Heart left ventricle (tissue), 16 donors: ENCODE results near the gene GSAP. TPM values are rescaled to one million over a fixed set of nuclear protein-coding genes. Genes with fewer than 3 reads are reported as not detected.
A peak's percentile ranks its signal among the peaks of the same experiment; 100 is the strongest.

Source experiments
- ATAC-seq, 4 donors: fragments of 200-7000 bp; cut with Tn5 transposase; one replicate each; pipeline ENCODE4 v1.9.1; 2020 to 2022; ENCODE audit warnings: moderate library complexity in 4 of 4, mild to moderate bottlenecking in 3 of 4, moderate number of reproducible peaks in 1 of 4
- DNase-seq, 5 donors: peaks; one replicate each; pipeline ENCODE4 v3.0.0-alpha.2; 2020
- H3K27ac ChIP-seq, 12 donors: fragments of 200-600 bp; sonication (generic) in 4 of 12; one replicate each; pipeline versions ENCODE4 v1.5.0 to v1.8.0; 2016 to 2022; ENCODE audit warnings: mild to moderate bottlenecking in 2 of 12
- H3K27me3 ChIP-seq, 9 donors: fragments of 200-600 bp; sonication (generic) in 2 of 9; one replicate each; pipeline versions ENCODE4 v1.5.1 to v1.8.0; 2016 to 2022; ENCODE audit warnings: mild to moderate bottlenecking in 3 of 9
- H3K36me3 ChIP-seq, 9 donors: fragments of 200-600 bp; sonication (generic) in 2 of 9; one replicate each; pipeline versions ENCODE4 v1.5.0 to v1.8.0; 2018 to 2022; ENCODE audit warnings: mild to moderate bottlenecking in 2 of 9
- H3K4me1 ChIP-seq, 12 donors: fragments of 200-600 bp; sonication (generic) in 4 of 12; one replicate each; pipeline versions ENCODE4 v1.5.0 to v1.8.0; 2016 to 2022; ENCODE audit warnings: mild to moderate bottlenecking in 3 of 12
- H3K4me3 ChIP-seq, 12 donors: fragments of 200-600 bp; sonication (generic) in 4 of 12; one replicate each; pipeline versions ENCODE4 v1.5.0 to v1.8.0; 2017 to 2022; ENCODE audit warnings: mild to moderate bottlenecking in 9 of 12, moderate library complexity in 4 of 12
- H3K9me3 ChIP-seq, 12 donors: fragments of 200-600 bp; sonication (generic) in 4 of 12; one replicate each; pipeline versions ENCODE4 v1.5.0 to v1.8.0; 2016 to 2022; ENCODE audit warnings: mild to moderate bottlenecking in 1 of 12
- POLR2A ChIP-seq, 2 donors: fragments of 450-650 bp; IDR thresholded peaks; one replicate each; pipeline ENCODE4 v1.6.1; 2017; ENCODE audit warnings: antibody characterized with exemption in 2 of 2, mild to moderate bottlenecking in 2 of 2, moderate library complexity in 2 of 2
- WGBS, 4 donors: extraction: QIAGEN DNeasy Blood & Tissue Kit in 2 of 4; methylation state at CpG; one replicate each; pipeline versions ENCODE4 v1.1.5 to v1.1.7; 2013 to 2018; 5-methylcytosine and 5-hydroxymethylcytosine counted together
- intact Hi-C, 10 donors: fragments of 100-400 bp; cut with DNase I; formaldehyde crosslinking; loops; one replicate each; pipeline versions ENCODE4 v1.11.1 to v1.14.2; 2022
- polyA plus RNA-seq, 2 donors: library from polyadenylated mRNA; stranded (reverse); fragments of 200-250 nt; gene quantifications; one replicate each; pipeline ENCODE4 v1.2.3, GENCODE V29; 2013
- total RNA-seq, 9 donors: library from RNA; depleted of rRNA in 2 of 9; stranded (reverse); fragments of >200 nt in 2 of 9; fragmentation: NEBNext Ultra II Directional in 3 of 9; extraction: Animal tissue kit (Norgen Biotek cat#: 25700) in 3 of 9; gene quantifications; one replicate each; pipeline versions ENCODE4 v1.1.0 to v1.2.4, GENCODE V29; 2016 to 2023
- TF ChIP-seq, protein P1 (sequence below), 12 donors: fragments of 200-600 bp; sonication (generic) in 4 of 12; IDR thresholded peaks; one replicate each; pipeline versions ENCODE4 v1.5.0 to v1.8.0; 2018 to 2022; ENCODE audit warnings: antibody characterized with exemption in 12 of 12, mild to moderate bottlenecking in 5 of 12
- donor health status: ischemic (EF 13 %, LVEDD 7.1; RV severe dilation, severe dysfunction).
- donor health status: healthy with polysubstance abuse.
- donor health status: DM: no; HTN: yes; CAD: no.
- donor health status: DM: no; HTN: no; CAD: no.
- donor health status: ischemic (EF 25% LVEDD 6.9; RV normal size, moderate dysfunction).
- donor health status: ischemic (EF 25% LVEDD 5.7; RV mildly dilated, moderate dysfunction).
- donor health status: healthy.
- donor health status: DM: yes; HTN: yes; CAD: no.
- donor health status: ischemic (EF 35%, LVEDD 5.7; RV mildly dilated, moderate dysfunction).
- donor health status: nonischemic (EF 11% LVEDD 7.7; RV severe dilation, severe dysfunction).
- donor health status: DM: yes; HTN: yes; CAD: no.
- donor health status: PGD.
- donor health status: ischemic (EF 29% LVEDD 5.4; RV normal size, mild dysfunction).
- donor health status: nonischemic (EF 23%, LVEDD 6.1; RV moderate dilation, normal function).

The GSAP gene
- total and polyA plus RNA-seq, 11 donors, result 1.7 to 24.9 (median 6.5) TPM

DNA sequence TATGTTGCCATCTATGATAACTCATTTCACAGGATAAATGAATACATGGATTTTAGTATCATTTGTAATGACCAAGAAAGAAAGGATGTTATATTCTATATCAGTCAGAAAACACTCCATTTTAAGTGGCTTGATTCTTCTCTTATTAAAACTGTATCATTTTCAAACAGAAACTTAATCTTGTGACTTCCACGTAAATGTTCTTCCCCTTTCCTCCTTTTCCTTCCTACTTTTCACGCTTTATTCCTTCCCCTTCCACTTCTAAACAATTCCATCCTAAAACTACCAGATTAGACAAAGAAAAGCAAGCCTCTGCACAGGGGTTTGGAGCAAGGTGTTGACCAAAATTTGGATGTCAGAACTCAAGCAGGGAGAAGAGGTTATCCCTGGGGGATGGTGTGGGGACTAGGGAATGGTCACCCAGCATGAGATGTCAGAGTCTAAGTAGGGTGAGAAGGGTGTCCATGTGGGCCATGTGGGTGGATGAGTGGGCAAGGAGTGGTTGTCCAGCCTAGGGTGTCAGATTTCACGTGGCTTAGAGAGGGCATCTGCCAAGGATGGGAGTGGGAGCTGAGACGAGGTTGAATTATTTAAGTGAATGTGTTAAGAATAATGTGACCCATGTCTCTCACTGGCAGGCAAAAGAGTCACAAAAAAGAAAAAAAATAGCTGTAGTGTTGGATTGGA lies 5.0 kb upstream of the GSAP start:
- H3K27me3 ChIP-seq, result no peaks in the 10 kb centered on the region
- H3K9me3 ChIP-seq, result no peaks in the 10 kb centered on the region
- H3K36me3 ChIP-seq, result no peaks in the 10 kb centered on the region
- peaks cover 0 to 34% (median 6%) of the 10 kb centered on the region in 12 donors for H3K4me1 ChIP-seq
- intact Hi-C loops, result loop anchor here in 1 of 10 donors (10.0 kb wide), 1 partner anchor 114 kb away; the partner anchor contains the start of gene PTPN12
- no peak overlapping the region for H3K4me3 ChIP-seq
- H3K27ac ChIP-seq, result peak overlapping the region in 4 of 12 donors; percentile 10 to 86 (median 31)
- TF ChIP-seq, protein P1, sequence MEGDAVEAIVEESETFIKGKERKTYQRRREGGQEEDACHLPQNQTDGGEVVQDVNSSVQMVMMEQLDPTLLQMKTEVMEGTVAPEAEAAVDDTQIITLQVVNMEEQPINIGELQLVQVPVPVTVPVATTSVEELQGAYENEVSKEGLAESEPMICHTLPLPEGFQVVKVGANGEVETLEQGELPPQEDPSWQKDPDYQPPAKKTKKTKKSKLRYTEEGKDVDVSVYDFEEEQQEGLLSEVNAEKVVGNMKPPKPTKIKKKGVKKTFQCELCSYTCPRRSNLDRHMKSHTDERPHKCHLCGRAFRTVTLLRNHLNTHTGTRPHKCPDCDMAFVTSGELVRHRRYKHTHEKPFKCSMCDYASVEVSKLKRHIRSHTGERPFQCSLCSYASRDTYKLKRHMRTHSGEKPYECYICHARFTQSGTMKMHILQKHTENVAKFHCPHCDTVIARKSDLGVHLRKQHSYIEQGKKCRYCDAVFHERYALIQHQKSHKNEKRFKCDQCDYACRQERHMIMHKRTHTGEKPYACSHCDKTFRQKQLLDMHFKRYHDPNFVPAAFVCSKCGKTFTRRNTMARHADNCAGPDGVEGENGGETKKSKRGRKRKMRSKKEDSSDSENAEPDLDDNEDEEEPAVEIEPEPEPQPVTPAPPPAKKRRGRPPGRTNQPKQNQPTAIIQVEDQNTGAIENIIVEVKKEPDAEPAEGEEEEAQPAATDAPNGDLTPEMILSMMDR (IDR thresholded peaks at IDR 0.05), result no peak
- no peak for TF ChIP-seq POLR2A (IDR thresholded peaks at IDR 0.05)
- 70 to 80% (median 76%) methylated on average over 4 of the region's 4 CpGs for WGBS, 4 donors
- ATAC-seq (no peak), DNase-seq (no peak)

DNA sequence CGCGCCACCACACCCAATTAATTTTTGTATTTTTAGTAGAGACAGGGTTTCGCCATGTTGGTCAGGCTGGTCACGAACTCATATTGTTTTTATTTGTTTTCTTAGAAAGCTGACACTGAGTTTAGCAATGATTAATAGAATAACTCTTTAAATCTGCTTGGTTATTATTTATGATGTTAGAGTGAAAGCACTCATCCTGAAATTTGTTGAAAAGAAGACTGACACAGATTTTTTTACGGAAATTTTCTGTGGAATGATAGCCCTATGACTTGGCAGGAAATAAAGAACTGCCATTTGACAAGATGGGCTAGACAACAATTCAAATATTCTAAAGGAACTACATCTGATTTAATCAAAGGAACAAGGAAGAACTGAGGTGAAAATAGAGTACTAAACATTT lies 4.3 kb upstream of the GSAP start:
- Histone ChIP-seq H3K4me3 (no peak overlapping the region), H3K4me1 (peaks cover 0 to 32% (median 6%) of the 10 kb centered on the region in 12 donors), H3K27ac (peak overlapping the region in 4 of 12 donors; percentile 10 to 86 (median 31)), H3K9me3 (no peaks in the 10 kb centered on the region), H3K27me3 (no peaks in the 10 kb centered on the region), H3K36me3 (no peaks in the 10 kb centered on the region)
- 91 to 96% (median 95%) methylated on average over 5 of the region's 5 CpGs for WGBS, 4 donors
- no peak for DNase-seq
- TF ChIP-seq, protein P1 (IDR thresholded peaks at IDR 0.05), result no peak
- TF ChIP-seq POLR2A (IDR thresholded peaks at IDR 0.05), result no peak
- ATAC-seq, result no peak
- intact Hi-C loops, result loop anchor here in 1 of 10 donors (10.0 kb wide), 1 partner anchor 114 kb away; the partner anchor contains the start of gene PTPN12

DNA sequence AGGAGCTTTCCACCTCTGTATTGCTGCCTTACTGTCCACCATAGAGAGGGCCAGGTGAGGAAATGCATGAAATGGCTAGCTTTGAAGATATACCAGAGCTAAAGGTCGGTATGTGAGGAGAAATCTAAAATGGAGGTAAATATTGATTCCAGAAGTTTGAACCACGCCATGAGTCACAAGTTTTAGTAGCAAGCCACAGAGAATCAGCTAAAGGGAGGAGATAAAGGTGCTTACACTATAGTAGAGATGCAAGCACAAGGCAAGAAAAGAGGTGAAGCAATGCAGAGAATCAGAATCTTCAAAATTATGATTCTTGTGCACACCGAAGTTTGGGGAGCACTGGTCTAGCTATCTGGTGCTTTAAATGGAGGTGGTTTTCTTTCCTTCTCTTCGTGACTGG lies 3.0 kb upstream of the GSAP start:
- Histone ChIP-seq H3K27ac (no peak overlapping the region), H3K4me1 (peaks cover 0 to 37% (median 8%) of the 10 kb centered on the region in 12 donors), H3K9me3 (no peaks in the 10 kb centered on the region), H3K4me3 (no peak overlapping the region), H3K27me3 (no peaks in the 10 kb centered on the region), H3K36me3 (no peaks in the 10 kb centered on the region)
- TF ChIP-seq POLR2A (IDR thresholded peaks at IDR 0.05), result no peak
- intact Hi-C loops, result loop anchor here in 5 of 10 donors (5.0 to 10.0 kb wide), 3 partner anchors 64 to 118 kb away; partner anchors contain the start of gene PTPN12 (in 4 of the 5)
- DNase-seq (no peak), ATAC-seq (no peak)
- WGBS, 4 donors, result 88 to 95% (median 89%) methylated on average over 4 of the region's 4 CpGs

DNA sequence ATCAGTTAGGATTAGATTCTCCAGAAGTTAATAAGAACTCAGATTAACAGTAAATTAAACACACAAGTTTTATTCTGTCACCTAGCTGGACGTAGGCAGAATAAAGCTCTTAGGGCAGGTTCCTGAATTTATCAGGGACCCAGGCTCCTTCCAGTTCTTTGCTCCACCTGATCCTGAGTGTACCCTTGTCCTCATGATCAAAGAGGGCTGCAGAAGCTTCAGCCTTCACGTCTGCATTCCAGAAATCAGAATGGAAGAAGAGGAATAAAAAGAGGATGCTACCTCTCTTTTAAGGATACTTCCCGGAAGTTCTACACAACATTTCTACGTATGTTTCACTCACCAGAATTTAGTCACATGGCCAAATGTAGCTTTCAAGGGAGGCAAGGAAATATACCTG lies 1.7 kb upstream of the GSAP start:
- H3K36me3 ChIP-seq, result no peaks in the 10 kb centered on the region
- no peak for DNase-seq
- no peak for TF ChIP-seq POLR2A (IDR thresholded peaks at IDR 0.05)
- TF ChIP-seq, protein P1 (IDR thresholded peaks at IDR 0.05), result no peak
- intact Hi-C loops, result loop anchor here in 5 of 10 donors (5.0 to 10.0 kb wide), 3 partner anchors 63 to 120 kb away; partner anchors contain the start of gene PTPN12 (in 4 of the 5)
- WGBS, 4 donors, result 93 to 98% (median 96%) methylated on average over 4 of the region's 4 CpGs
- no peak for ATAC-seq
- H3K27ac ChIP-seq, result no peak overlapping the region
- H3K4me1 ChIP-seq, result peaks cover 0 to 50% (median 8%) of the 10 kb centered on the region in 12 donors
- no peak overlapping the region for H3K4me3 ChIP-seq
- no peaks in the 10 kb centered on the region for H3K9me3 ChIP-seq
- no peaks in the 10 kb centered on the region for H3K27me3 ChIP-seq
